Left lung (tissue), 10 donors: ENCODE results near the gene MX1. TPM values are rescaled to one million over a fixed set of nuclear protein-coding genes. Genes with fewer than 3 reads are reported as not detected.
"Not testable (repeated sequence)": the region's sequence is repeated elsewhere in the genome, so short reads cannot be mapped to it uniquely, and the experiment has no call there.

ENCODE experiments used
- ATAC-seq: fragments of 200-7000 bp; cut with Tn5 transposase; one replicate; pipeline ENCODE4 v1.9.1; 2020; ENCODE audit warnings: moderate library complexity
- DNase-seq, 4 donors: peaks; one replicate each; pipeline ENCODE4 v3.0.0-alpha.2; 2013 to 2020
- H3K27ac ChIP-seq, 2 donors: fragments of 200-600 bp; sonication (generic) in 1 of 2; one replicate each; pipeline versions ENCODE4 v1.5.0 to v1.8.0; 2020 to 2021
- H3K27me3 ChIP-seq, 2 donors: fragments of 200-600 bp; sonication (generic) in 1 of 2; one replicate each; pipeline versions ENCODE4 v1.5.0 to v1.8.0; 2020 to 2021
- H3K36me3 ChIP-seq, 2 donors: fragments of 200-600 bp; sonication (generic) in 1 of 2; one replicate each; pipeline versions ENCODE4 v1.5.0 to v1.8.0; 2020 to 2021
- H3K4me1 ChIP-seq, 2 donors: fragments of 200-600 bp; one replicate each; pipeline ENCODE4 v1.8.0; 2021
- H3K4me3 ChIP-seq, 2 donors: fragments of 200-600 bp; sonication (generic) in 1 of 2; one replicate each; pipeline versions ENCODE4 v1.5.0 to v1.8.0; 2020 to 2021; ENCODE audit warnings: mild to moderate bottlenecking in 1 of 2
- H3K9me3 ChIP-seq, 2 donors: fragments of 200-600 bp; sonication (generic) in 1 of 2; one replicate each; pipeline versions ENCODE4 v1.5.0 to v1.8.0; 2020 to 2021
- intact Hi-C, 2 donors: fragments of 100-400 bp; cut with DNase I; formaldehyde crosslinking; loops; one replicate each; pipeline versions ENCODE4 v1.11.2 to v1.14.2; 2022
- polyA plus RNA-seq, 6 donors: library from polyadenylated mRNA; unstranded; fragments of 120-200 nt; gene quantifications; one replicate each; pipeline ENCODE4 v1.2.1, GENCODE V29; 2013; ENCODE audit not compliant: insufficient read length in 6 of 6
- total RNA-seq, 2 donors: library from RNA; stranded (reverse); fragmentation: NEBNext Ultra II Directional; extraction: Animal tissue kit (Norgen Biotek cat#: 25700); gene quantifications; one replicate each; pipeline ENCODE4 v1.2.1, GENCODE V29; 2021
- TF ChIP-seq, protein P1 (sequence below), 2 donors: fragments of 200-600 bp; sonication (generic) in 1 of 2; IDR thresholded peaks; one replicate each; pipeline versions ENCODE4 v1.5.0 to v1.8.0; 2021; ENCODE audit warnings: antibody characterized with exemption in 2 of 2
- donor health status: DM: no; HTN: yes; CAD: no.
- donor health status: DM: no; HTN: no; CAD: no.

The MX1 gene
- total and polyA plus RNA-seq, 8 donors: 6.0 to 66.3 (median 9.2) TPM

- peak; percentile 91 for ATAC-seq
- TF ChIP-seq, protein P1, sequence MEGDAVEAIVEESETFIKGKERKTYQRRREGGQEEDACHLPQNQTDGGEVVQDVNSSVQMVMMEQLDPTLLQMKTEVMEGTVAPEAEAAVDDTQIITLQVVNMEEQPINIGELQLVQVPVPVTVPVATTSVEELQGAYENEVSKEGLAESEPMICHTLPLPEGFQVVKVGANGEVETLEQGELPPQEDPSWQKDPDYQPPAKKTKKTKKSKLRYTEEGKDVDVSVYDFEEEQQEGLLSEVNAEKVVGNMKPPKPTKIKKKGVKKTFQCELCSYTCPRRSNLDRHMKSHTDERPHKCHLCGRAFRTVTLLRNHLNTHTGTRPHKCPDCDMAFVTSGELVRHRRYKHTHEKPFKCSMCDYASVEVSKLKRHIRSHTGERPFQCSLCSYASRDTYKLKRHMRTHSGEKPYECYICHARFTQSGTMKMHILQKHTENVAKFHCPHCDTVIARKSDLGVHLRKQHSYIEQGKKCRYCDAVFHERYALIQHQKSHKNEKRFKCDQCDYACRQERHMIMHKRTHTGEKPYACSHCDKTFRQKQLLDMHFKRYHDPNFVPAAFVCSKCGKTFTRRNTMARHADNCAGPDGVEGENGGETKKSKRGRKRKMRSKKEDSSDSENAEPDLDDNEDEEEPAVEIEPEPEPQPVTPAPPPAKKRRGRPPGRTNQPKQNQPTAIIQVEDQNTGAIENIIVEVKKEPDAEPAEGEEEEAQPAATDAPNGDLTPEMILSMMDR (IDR thresholded peaks at IDR 0.05): peak in 1 of 2 donors; percentile 33
- H3K36me3 ChIP-seq: peaks cover 0 to 45% of the 10 kb centered on the region in 2 donors
- H3K27ac ChIP-seq: no peak overlapping the region
- intact Hi-C loops: no loop called here
- peaks cover 0 to 7% of the 10 kb centered on the region in 2 donors for H3K4me1 ChIP-seq
- DNase-seq: peak in 1 of 4 donors; percentile 65
- no peak overlapping the region for H3K4me3 ChIP-seq
- H3K9me3 ChIP-seq: no peaks in the 10 kb centered on the region
- H3K27me3 ChIP-seq: no peaks in the 10 kb centered on the region
Observed at GRCh38 chr21:41411449-41412089, 14.5 kb upstream of the MX1 start.

GRCh38 chr21:41417505-41417904 lies 8.5 kb upstream of the MX1 start:
- DNase-seq, H3K27ac ChIP-seq, H3K36me3 ChIP-seq, H3K4me3 ChIP-seq, ATAC-seq, H3K9me3 ChIP-seq, intact Hi-C loops, H3K27me3 ChIP-seq: not testable (repeated sequence)
- peaks cover 7 to 26% of the 10 kb centered on the region in 2 donors for H3K4me1 ChIP-seq

- no peaks in the 10 kb centered on the region for H3K36me3 ChIP-seq
- H3K9me3 ChIP-seq: no peaks in the 10 kb centered on the region
- ATAC-seq (no peak), DNase-seq (no peak)
- no peak overlapping the region for H3K4me3 ChIP-seq
- peak overlapping the region in 1 of 2 donors; percentile 93 for H3K27ac ChIP-seq
- peaks cover 7 to 32% of the 10 kb centered on the region in 2 donors for H3K4me1 ChIP-seq
- intact Hi-C loops: no loop called here
- TF ChIP-seq, protein P1 (IDR thresholded peaks at IDR 0.05): no peak
- no peaks in the 10 kb centered on the region for H3K27me3 ChIP-seq
Observed at GRCh38 chr21:41418393-41418792, 7.6 kb upstream of the MX1 start.

GRCh38 chr21:41418956-41419680 lies 6.9 kb upstream of the MX1 start:
- intact Hi-C loops: no loop called here
- Histone ChIP-seq H3K36me3 (no peaks in the 10 kb centered on the region), H3K27me3 (no peaks in the 10 kb centered on the region), H3K27ac (peak overlapping the region in 1 of 2 donors; percentile 93), H3K9me3 (no peaks in the 10 kb centered on the region), H3K4me1 (peaks cover 7 to 38% of the 10 kb centered on the region in 2 donors), H3K4me3 (no peak overlapping the region)
- TF ChIP-seq, protein P1 (IDR thresholded peaks at IDR 0.05): no peak
- DNase-seq (peak in 1 of 4 donors; percentile 19), ATAC-seq (no peak)

- peak; percentile 80 to 92 (median 86) for DNase-seq
- peak overlapping the region; percentile 53 to 55 for H3K4me3 ChIP-seq
- no peaks in the 10 kb centered on the region for H3K9me3 ChIP-seq
- TF ChIP-seq, protein P1 (IDR thresholded peaks at IDR 0.05): no peak
- intact Hi-C loops: no loop called here
- H3K36me3 ChIP-seq: no peaks in the 10 kb centered on the region
- H3K27ac ChIP-seq: peak overlapping the region; percentile 91 to 93
- ATAC-seq: peak; percentile 92
- peaks cover 7 to 40% of the 10 kb centered on the region in 2 donors for H3K4me1 ChIP-seq
- no peaks in the 10 kb centered on the region for H3K27me3 ChIP-seq
Observed at GRCh38 chr21:41419921-41420862, 5.8 kb upstream of the MX1 start.

GRCh38 chr21:41420998-41421397 lies 5.0 kb upstream of the MX1 start:
- ATAC-seq, H3K36me3 ChIP-seq, H3K9me3 ChIP-seq, H3K27me3 ChIP-seq, intact Hi-C loops, DNase-seq: not testable (repeated sequence)
- H3K4me3 ChIP-seq: peak overlapping the region; percentile 53 to 55
- H3K27ac ChIP-seq: peak overlapping the region; percentile 91 to 93
- peaks cover 7 to 48% of the 10 kb centered on the region in 2 donors for H3K4me1 ChIP-seq
